Esophagus squamous epithelium (tissue), 4 donors: ENCODE results near the gene MCL1.

Experiments used
- POLR2A ChIP-seq, 4 donors: fragments of 450-650 bp; IDR thresholded peaks; one replicate each; pipeline ENCODE4 v1.6.1; 2017; ENCODE audit warnings: antibody characterized with exemption in 4 of 4, mild to moderate bottlenecking in 4 of 4, moderate library complexity in 3 of 4
- TF ChIP-seq, protein P1 (sequence below), 6 experiments: fragments of 450-650 bp in 4 of 6; fragments of 200-600 bp in 2 of 6; sonication (generic) in 2 of 6; IDR thresholded peaks; one replicate each; pipeline ENCODE4 v1.5.1; 2016 to 2019; ENCODE audit warnings: antibody characterized with exemption in 6 of 6, mild to moderate bottlenecking in 4 of 6, moderate library complexity in 4 of 6

- TF ChIP-seq, protein P1, sequence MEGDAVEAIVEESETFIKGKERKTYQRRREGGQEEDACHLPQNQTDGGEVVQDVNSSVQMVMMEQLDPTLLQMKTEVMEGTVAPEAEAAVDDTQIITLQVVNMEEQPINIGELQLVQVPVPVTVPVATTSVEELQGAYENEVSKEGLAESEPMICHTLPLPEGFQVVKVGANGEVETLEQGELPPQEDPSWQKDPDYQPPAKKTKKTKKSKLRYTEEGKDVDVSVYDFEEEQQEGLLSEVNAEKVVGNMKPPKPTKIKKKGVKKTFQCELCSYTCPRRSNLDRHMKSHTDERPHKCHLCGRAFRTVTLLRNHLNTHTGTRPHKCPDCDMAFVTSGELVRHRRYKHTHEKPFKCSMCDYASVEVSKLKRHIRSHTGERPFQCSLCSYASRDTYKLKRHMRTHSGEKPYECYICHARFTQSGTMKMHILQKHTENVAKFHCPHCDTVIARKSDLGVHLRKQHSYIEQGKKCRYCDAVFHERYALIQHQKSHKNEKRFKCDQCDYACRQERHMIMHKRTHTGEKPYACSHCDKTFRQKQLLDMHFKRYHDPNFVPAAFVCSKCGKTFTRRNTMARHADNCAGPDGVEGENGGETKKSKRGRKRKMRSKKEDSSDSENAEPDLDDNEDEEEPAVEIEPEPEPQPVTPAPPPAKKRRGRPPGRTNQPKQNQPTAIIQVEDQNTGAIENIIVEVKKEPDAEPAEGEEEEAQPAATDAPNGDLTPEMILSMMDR (IDR thresholded peaks at IDR 0.05): no peak
- TF ChIP-seq POLR2A (IDR thresholded peaks at IDR 0.05): no peak
These were observed 43.7 kb downstream of the MCL1 start for GRCh38 chr1:150535511-150536287.
